ENCODE data around the gene THRB. TPM values are rescaled to one million over a fixed set of nuclear protein-coding genes. Genes with fewer than 3 reads are reported as not detected.

Gene THRB
- total RNA-seq, 1 donor from 2014 or later: 32.8 TPM

DNA sequence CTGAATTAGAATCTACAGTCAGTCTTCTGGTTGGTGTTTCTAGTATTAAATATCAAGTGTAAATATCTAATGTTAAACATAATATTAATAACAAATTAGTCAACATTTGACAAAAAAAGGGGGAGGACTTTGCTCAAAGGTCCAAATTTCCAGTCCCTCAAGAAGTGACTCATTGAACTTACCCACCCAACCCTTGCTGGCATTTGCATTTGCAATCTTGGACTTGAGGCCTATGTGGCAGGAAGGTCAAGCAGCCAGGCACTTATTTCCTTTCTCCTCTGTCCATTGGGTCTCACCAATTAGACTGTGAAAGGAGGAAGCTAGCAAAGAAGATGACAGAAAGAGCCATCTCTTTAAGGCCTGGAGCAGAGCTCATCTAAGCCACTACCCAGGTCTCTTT is 174.0 kb downstream of the THRB start:
- intact Hi-C loops (cut with micrococcal nuclease): no loop called here
- H3K9me3 ChIP-seq (replicated peaks): peaks cover 13% of the 10 kb centered on the region
- H3K27me3 ChIP-seq (ENCODE audit: low read depth): no peaks in the 10 kb centered on the region
- peaks cover 5% of the 10 kb centered on the region for H3K36me3 ChIP-seq
- TF ChIP-seq, protein P1, sequence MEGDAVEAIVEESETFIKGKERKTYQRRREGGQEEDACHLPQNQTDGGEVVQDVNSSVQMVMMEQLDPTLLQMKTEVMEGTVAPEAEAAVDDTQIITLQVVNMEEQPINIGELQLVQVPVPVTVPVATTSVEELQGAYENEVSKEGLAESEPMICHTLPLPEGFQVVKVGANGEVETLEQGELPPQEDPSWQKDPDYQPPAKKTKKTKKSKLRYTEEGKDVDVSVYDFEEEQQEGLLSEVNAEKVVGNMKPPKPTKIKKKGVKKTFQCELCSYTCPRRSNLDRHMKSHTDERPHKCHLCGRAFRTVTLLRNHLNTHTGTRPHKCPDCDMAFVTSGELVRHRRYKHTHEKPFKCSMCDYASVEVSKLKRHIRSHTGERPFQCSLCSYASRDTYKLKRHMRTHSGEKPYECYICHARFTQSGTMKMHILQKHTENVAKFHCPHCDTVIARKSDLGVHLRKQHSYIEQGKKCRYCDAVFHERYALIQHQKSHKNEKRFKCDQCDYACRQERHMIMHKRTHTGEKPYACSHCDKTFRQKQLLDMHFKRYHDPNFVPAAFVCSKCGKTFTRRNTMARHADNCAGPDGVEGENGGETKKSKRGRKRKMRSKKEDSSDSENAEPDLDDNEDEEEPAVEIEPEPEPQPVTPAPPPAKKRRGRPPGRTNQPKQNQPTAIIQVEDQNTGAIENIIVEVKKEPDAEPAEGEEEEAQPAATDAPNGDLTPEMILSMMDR (IDR thresholded peaks at IDR 0.05; ENCODE audit: borderline replicate concordance): no peak
- peaks cover 4% of the 10 kb centered on the region for H3K4me1 ChIP-seq
- H3K4me3 ChIP-seq: no peak overlapping the region
- no peak for DNase-seq
- H3K27ac ChIP-seq (replicated peaks): no peak overlapping the region

DNA sequence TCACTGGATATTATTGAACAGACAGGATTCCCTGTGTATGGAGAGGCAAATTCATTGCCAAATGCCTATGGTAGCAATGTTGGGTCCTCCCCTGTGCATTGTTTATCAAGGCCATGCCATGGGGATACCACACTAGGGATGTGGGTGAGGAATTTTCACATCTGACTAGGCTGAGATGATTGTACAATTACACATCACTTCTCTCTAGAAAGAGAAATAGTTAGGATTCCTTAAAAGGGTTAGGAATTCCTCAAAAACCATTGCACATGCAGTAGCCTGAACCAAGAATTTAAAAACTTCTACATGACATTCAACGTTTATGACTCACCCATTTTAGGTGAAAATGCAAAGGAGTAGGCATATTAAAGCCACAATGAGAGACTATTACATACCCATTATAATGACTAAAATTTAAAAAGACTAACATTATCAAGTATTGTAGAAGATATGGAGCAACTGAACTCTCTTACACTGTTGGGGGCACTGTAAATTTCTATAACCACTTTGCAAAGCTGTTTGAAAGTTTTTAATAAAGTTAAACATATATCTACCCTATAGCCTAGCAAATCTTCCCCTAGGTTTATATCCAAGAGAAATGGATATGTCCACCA is 175.9 kb downstream of the THRB start:
- H3K9me3 ChIP-seq (replicated peaks): peaks cover 13% of the 10 kb centered on the region
- no peaks in the 10 kb centered on the region for H3K4me1 ChIP-seq
- no peaks in the 10 kb centered on the region for H3K27me3 ChIP-seq (ENCODE audit: low read depth)
- H3K36me3 ChIP-seq: peaks cover 5% of the 10 kb centered on the region
- no peak overlapping the region for H3K27ac ChIP-seq (replicated peaks)
- no peak for DNase-seq
- no peak overlapping the region for H3K4me3 ChIP-seq
- TF ChIP-seq, protein P1 (IDR thresholded peaks at IDR 0.05; ENCODE audit: borderline replicate concordance): no peak
- intact Hi-C loops (cut with micrococcal nuclease): no loop called here

GRCh38 chr3:24316887-24317383 is 177.7 kb downstream of the THRB start:
- DNase-seq: no peak
- TF ChIP-seq, protein P1 (IDR thresholded peaks at IDR 0.05; ENCODE audit: borderline replicate concordance): no peak
- Histone ChIP-seq H3K4me1 (peaks cover 7% of the 10 kb centered on the region), H3K36me3 (peaks cover 5% of the 10 kb centered on the region), H3K27me3 (ENCODE audit: low read depth) (no peaks in the 10 kb centered on the region), H3K9me3 (replicated peaks) (peaks cover 13% of the 10 kb centered on the region), H3K4me3 (no peak overlapping the region), H3K27ac (replicated peaks) (no peak overlapping the region)
- intact Hi-C loops (cut with micrococcal nuclease): no loop called here

- Histone ChIP-seq H3K27ac (replicated peaks) (no peak overlapping the region), H3K4me1 (peaks cover 10% of the 10 kb centered on the region), H3K4me3 (no peak overlapping the region), H3K9me3 (replicated peaks) (peaks cover 13% of the 10 kb centered on the region), H3K27me3 (ENCODE audit: low read depth) (no peaks in the 10 kb centered on the region), H3K36me3 (peaks cover 5% of the 10 kb centered on the region)
- intact Hi-C loops (cut with micrococcal nuclease): no loop called here
- DNase-seq: no peak
- TF ChIP-seq, protein P1 (IDR thresholded peaks at IDR 0.05; ENCODE audit: borderline replicate concordance): no peak
These were observed 178.7 kb downstream of the THRB start for GRCh38 chr3:24315971-24316370.

GRCh38 chr3:24315356-24315755 is 179.3 kb downstream of the THRB start:
- H3K9me3 ChIP-seq (replicated peaks): peaks cover 13% of the 10 kb centered on the region
- intact Hi-C loops (cut with micrococcal nuclease): no loop called here
- TF ChIP-seq, protein P1 (IDR thresholded peaks at IDR 0.05; ENCODE audit: borderline replicate concordance): no peak
- H3K4me1 ChIP-seq: peaks cover 10% of the 10 kb centered on the region
- H3K27me3 ChIP-seq (ENCODE audit: low read depth): no peaks in the 10 kb centered on the region
- H3K4me3 ChIP-seq: no peak overlapping the region
- DNase-seq: no peak
- H3K27ac ChIP-seq (replicated peaks): no peak overlapping the region
- H3K36me3 ChIP-seq: peaks cover 5% of the 10 kb centered on the region
